Mesenchymal stem cell (in vitro differentiated cells and primary cell): Measurements from ENCODE around the gene COL4A2.

Experiments
- DNase-seq: peaks from one replicate; pipeline ENCODE4 v3.0.0-alpha.2; 2013
- H2AFZ ChIP-seq: one replicate; pipeline ENCODE4 v1.6.1; 2013; ENCODE audit warnings: low read depth, mild to moderate bottlenecking, control low read depth, inconsistent platforms, low read length, moderate library complexity
- H2AK5ac ChIP-seq: 2 replicates; pipeline ENCODE4 v1.6.1; 2013; ENCODE audit warnings: low read length, moderate library complexity, mild to moderate bottlenecking, inconsistent platforms; ENCODE audit not compliant: severe bottlenecking
- H2BK120ac ChIP-seq: one replicate; pipeline ENCODE4 v1.6.1; 2013; ENCODE audit warnings: low read depth, mild to moderate bottlenecking, inconsistent platforms, low read length, moderate library complexity
- H2BK12ac ChIP-seq, 2 experiments: one replicate each; pipeline ENCODE4 v1.6.1; 2013; ENCODE audit warnings: inconsistent platforms in 2 of 2, low read length in 2 of 2, mild to moderate bottlenecking in 2 of 2, moderate library complexity in 2 of 2, control low read depth in 1 of 2
- H2BK15ac ChIP-seq: one replicate; pipeline ENCODE4 v1.6.1; 2013; ENCODE audit warnings: mild to moderate bottlenecking, low read depth, inconsistent platforms; ENCODE audit not compliant: poor library complexity, severe bottlenecking
- H2BK5ac ChIP-seq: 2 replicates; pipeline ENCODE4 v1.6.1; 2013; ENCODE audit warnings: low read depth, mild to moderate bottlenecking, low read length, control low read depth, inconsistent platforms; ENCODE audit not compliant: poor library complexity, severe bottlenecking
- H3K14ac ChIP-seq, 2 experiments: one replicate each; pipeline ENCODE4 v1.6.1; 2013; ENCODE audit warnings: inconsistent platforms in 2 of 2, low read length in 2 of 2, control low read depth in 1 of 2, mild to moderate bottlenecking in 1 of 2, moderate library complexity in 1 of 2
- H3K18ac ChIP-seq, 2 experiments: one replicate each; pipeline ENCODE4 v1.6.1; 2013; ENCODE audit warnings: inconsistent platforms in 2 of 2, low read length in 2 of 2, control low read depth in 1 of 2, low read depth in 1 of 2, mild to moderate bottlenecking in 1 of 2
- H3K23ac ChIP-seq, 2 experiments: one replicate each; pipeline ENCODE4 v1.6.1; 2013; ENCODE audit warnings: inconsistent platforms in 2 of 2, low read length in 2 of 2, mild to moderate bottlenecking in 2 of 2, moderate library complexity in 2 of 2, control low read depth in 1 of 2
- H3K27ac ChIP-seq: 2 replicates; pipeline ENCODE4 v1.5.1; 2013; ENCODE audit warnings: mild to moderate bottlenecking, moderate library complexity, low read length, control low read depth, inconsistent platforms; ENCODE audit not compliant: poor library complexity, severe bottlenecking
- H3K27me3 ChIP-seq, 2 experiments: 2 replicates each; pipeline versions ENCODE4 v1.6.1 to v1.7.0; 2013; ENCODE audit warnings: low read length in 2 of 2, mild to moderate bottlenecking in 2 of 2, moderate library complexity in 2 of 2, control low read depth in 1 of 2, inconsistent platforms in 1 of 2; ENCODE audit not compliant: control insufficient read depth in 1 of 2, insufficient read depth in 1 of 2
- H3K36me3 ChIP-seq, 2 experiments: 2 replicates each; pipeline versions ENCODE4 v1.6.1 to v1.7.0; 2013; ENCODE audit warnings: low read length in 2 of 2, control low read depth in 1 of 2, inconsistent platforms in 1 of 2, low read depth in 1 of 2, mild to moderate bottlenecking in 1 of 2; ENCODE audit not compliant: insufficient read depth in 2 of 2, control insufficient read depth in 1 of 2
- H3K4ac ChIP-seq, 2 experiments: one replicate each; pipeline ENCODE4 v1.6.1; 2013; ENCODE audit warnings: inconsistent platforms in 2 of 2, low read length in 2 of 2, mild to moderate bottlenecking in 2 of 2, moderate library complexity in 2 of 2, control low read depth in 1 of 2, low read depth in 1 of 2
- H3K4me1 ChIP-seq: 2 replicates; pipeline ENCODE4 v1.6.1; 2013; ENCODE audit warnings: low read depth, low read length, control low read depth; ENCODE audit not compliant: control insufficient read depth, insufficient read depth
- H3K4me2 ChIP-seq: 2 replicates; pipeline ENCODE4 v1.6.1; 2013; ENCODE audit warnings: low read length, mild to moderate bottlenecking, inconsistent platforms; ENCODE audit not compliant: poor library complexity, severe bottlenecking
- H3K4me3 ChIP-seq, 2 experiments: 2 replicates each; pipeline versions ENCODE4 v1.5.1 to v1.7.0; 2013; ENCODE audit warnings: low read length in 2 of 2, mild to moderate bottlenecking in 2 of 2, control low read depth in 1 of 2, low read depth in 1 of 2; ENCODE audit not compliant: insufficient read depth in 1 of 2
- H3K79me1 ChIP-seq: replicated peaks from 2 replicates; pipeline ENCODE4 v1.6.1; 2013; ENCODE audit warnings: mild to moderate bottlenecking, control low read depth, low read length, inconsistent platforms; ENCODE audit not compliant: poor library complexity, severe bottlenecking
- H3K9ac ChIP-seq: 2 replicates; pipeline ENCODE4 v1.7.0; 2013; ENCODE audit warnings: mild to moderate bottlenecking, low read length, moderate library complexity
- H3K9me3 ChIP-seq: 2 replicates; pipeline ENCODE4 v1.7.0; 2013; ENCODE audit warnings: mild to moderate bottlenecking, low read length; ENCODE audit not compliant: control insufficient read depth
- H4K8ac ChIP-seq: one replicate; pipeline ENCODE4 v1.6.1; 2013; ENCODE audit warnings: inconsistent platforms, mild to moderate bottlenecking, low read length, moderate library complexity
- H4K91ac ChIP-seq: one replicate; pipeline ENCODE4 v1.6.1; 2013; ENCODE audit warnings: mild to moderate bottlenecking, low read length, inconsistent platforms
- WGBS: methylation state at CpG from one replicate; pipeline ENCODE4 v1.1.7; 2013; ENCODE audit warnings: mixed read lengths; 5-methylcytosine and 5-hydroxymethylcytosine counted together

The COL4A2 gene

DNA sequence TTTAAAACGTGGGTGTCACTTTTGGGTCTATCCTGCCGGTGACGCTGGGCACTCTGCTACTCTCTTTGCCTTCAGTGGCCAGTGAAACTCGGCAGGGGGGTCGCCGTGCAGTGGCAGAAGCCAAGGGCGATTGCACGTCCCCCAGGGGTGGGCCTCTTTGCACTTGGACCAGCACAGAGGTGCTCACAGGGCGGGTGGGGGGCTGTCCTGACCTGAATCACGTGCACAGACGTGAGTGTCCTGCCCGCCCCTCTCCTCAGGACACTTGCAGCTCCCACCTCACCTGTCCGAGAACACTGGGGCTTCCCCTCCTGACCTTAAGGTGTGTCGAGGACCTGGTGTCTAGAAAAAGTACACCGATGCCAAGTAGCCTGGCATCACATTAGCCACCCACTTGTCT is 16.3 kb upstream of the COL4A2 start:
- no peaks in the 10 kb centered on the region for H3K9me3 ChIP-seq
- no peak overlapping the region for H3K9ac ChIP-seq
- no peak overlapping the region for H2BK5ac ChIP-seq
- H2BK120ac ChIP-seq = no peak overlapping the region
- no peak overlapping the region for H3K27ac ChIP-seq
- no peak overlapping the region for H3K18ac ChIP-seq
- peaks cover 22% of the 10 kb centered on the region for H3K79me1 ChIP-seq
- H2AK5ac ChIP-seq = no peak overlapping the region
- H4K8ac ChIP-seq = no peak overlapping the region
- no peak overlapping the region for H3K4me3 ChIP-seq
- no peak for DNase-seq
- H2BK12ac ChIP-seq = no peak overlapping the region
- H2BK15ac ChIP-seq = no peak overlapping the region
- H3K4me2 ChIP-seq = no peak overlapping the region
- peak overlapping the region; percentile 52 for H4K91ac ChIP-seq
- no peak overlapping the region for H3K23ac ChIP-seq
- peaks cover 4% of the 10 kb centered on the region for H3K4me1 ChIP-seq
- H2AFZ ChIP-seq = no peak overlapping the region
- no peak overlapping the region for H3K14ac ChIP-seq
- H3K4ac ChIP-seq = no peak overlapping the region
- peaks cover 0 to 59% of the 10 kb centered on the region in 2 experiments for H3K36me3 ChIP-seq
- no peaks in the 10 kb centered on the region for H3K27me3 ChIP-seq
- WGBS = 87% methylated on average over 15 of the region's 15 CpGs

DNA sequence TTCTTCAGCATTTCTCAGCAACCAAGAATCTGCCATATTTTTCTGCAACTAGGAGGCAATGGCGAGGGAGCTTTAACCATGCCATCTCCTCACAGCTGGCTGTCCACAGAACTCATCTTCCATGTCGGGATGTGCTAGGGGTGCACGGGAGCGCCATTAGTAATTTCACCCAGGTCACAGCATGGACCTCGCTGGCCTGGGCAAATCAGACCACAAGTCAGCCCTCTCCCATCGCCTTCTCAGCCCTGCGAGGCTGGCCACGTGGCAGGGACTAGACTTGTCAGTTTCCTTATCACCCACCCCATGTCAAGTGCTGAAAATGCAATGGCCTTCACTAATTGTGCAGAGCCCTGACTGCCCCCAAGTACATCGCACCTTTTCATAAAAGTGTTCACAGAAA is 15.8 kb upstream of the COL4A2 start:
- Histone ChIP-seq H3K14ac (no peak overlapping the region), H3K23ac (no peak overlapping the region), H3K79me1 (peaks cover 24% of the 10 kb centered on the region), H3K4me2 (no peak overlapping the region), H2BK120ac (no peak overlapping the region), H2AK5ac (no peak overlapping the region), H3K4me3 (no peak overlapping the region), H3K27ac (no peak overlapping the region), H3K36me3 (peaks cover 0 to 54% of the 10 kb centered on the region in 2 experiments), H3K9me3 (no peaks in the 10 kb centered on the region), H2BK15ac (no peak overlapping the region), H3K18ac (no peak overlapping the region), H4K8ac (no peak overlapping the region), H3K4me1 (peaks cover 4% of the 10 kb centered on the region), H3K27me3 (no peaks in the 10 kb centered on the region), H4K91ac (no peak overlapping the region), H3K4ac (no peak overlapping the region), H3K9ac (no peak overlapping the region), H2BK5ac (no peak overlapping the region), H2AFZ (no peak overlapping the region), H2BK12ac (no peak overlapping the region)
- DNase-seq = no peak
- 97% methylated on average over 9 of the region's 9 CpGs for WGBS

- H3K4me1 ChIP-seq = peaks cover 5% of the 10 kb centered on the region
- DNase-seq = no peak
- WGBS = 99% methylated on average over 6 of the region's 7 CpGs
- no peak overlapping the region for H3K27ac ChIP-seq
- no peak overlapping the region for H3K23ac ChIP-seq
- no peak overlapping the region for H3K4me3 ChIP-seq
- H4K91ac ChIP-seq = no peak overlapping the region
- peaks cover 22% of the 10 kb centered on the region for H3K79me1 ChIP-seq
- H3K27me3 ChIP-seq = no peaks in the 10 kb centered on the region
- no peak overlapping the region for H2AFZ ChIP-seq
- no peak overlapping the region for H3K18ac ChIP-seq
- peaks cover 0 to 46% of the 10 kb centered on the region in 2 experiments for H3K36me3 ChIP-seq
- H2BK15ac ChIP-seq = no peak overlapping the region
- H4K8ac ChIP-seq = no peak overlapping the region
- H3K4ac ChIP-seq = no peak overlapping the region
- H3K4me2 ChIP-seq = no peak overlapping the region
- H3K9me3 ChIP-seq = no peaks in the 10 kb centered on the region
- H3K9ac ChIP-seq = no peak overlapping the region
- H3K14ac ChIP-seq = no peak overlapping the region
- H2BK12ac ChIP-seq = no peak overlapping the region
- H2BK120ac ChIP-seq = no peak overlapping the region
- no peak overlapping the region for H2AK5ac ChIP-seq
- no peak overlapping the region for H2BK5ac ChIP-seq
Measured at GRCh38 chr13:110293037-110293436, 14.0 kb upstream of the COL4A2 start.

DNA sequence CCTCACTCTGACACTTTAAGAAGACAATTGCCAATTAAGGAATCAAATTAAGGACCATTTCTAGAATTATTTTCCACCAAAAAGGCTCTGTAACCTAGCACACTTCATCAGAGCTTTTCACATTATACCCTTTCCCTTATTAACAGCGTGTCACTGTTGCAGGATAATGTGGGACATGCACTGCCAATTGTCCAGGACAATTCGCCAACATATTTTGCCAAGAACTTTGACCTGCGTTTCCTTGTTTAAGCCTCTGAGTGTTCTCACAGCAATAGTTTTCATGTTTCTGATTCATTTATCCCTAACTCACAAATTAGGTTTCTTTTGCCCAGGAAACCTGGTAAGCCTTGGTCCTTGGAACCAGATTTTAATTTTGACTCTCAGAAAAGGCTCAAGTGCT is 13.4 kb upstream of the COL4A2 start:
- DNase-seq = no peak
- Histone ChIP-seq H2BK12ac (no peak overlapping the region), H3K27me3 (no peaks in the 10 kb centered on the region), H3K18ac (no peak overlapping the region), H3K4me1 (peaks cover 7% of the 10 kb centered on the region), H2AK5ac (no peak overlapping the region), H3K4me2 (no peak overlapping the region), H3K23ac (no peak overlapping the region), H3K9ac (no peak overlapping the region), H4K8ac (no peak overlapping the region), H4K91ac (no peak overlapping the region), H3K4ac (no peak overlapping the region), H3K27ac (no peak overlapping the region), H2AFZ (no peak overlapping the region), H3K9me3 (no peaks in the 10 kb centered on the region), H2BK5ac (no peak overlapping the region), H2BK120ac (no peak overlapping the region), H3K36me3 (peaks cover 0 to 47% of the 10 kb centered on the region in 2 experiments), H3K79me1 (peaks cover 22% of the 10 kb centered on the region), H3K4me3 (no peak overlapping the region), H3K14ac (no peak overlapping the region), H2BK15ac (no peak overlapping the region)
- 95% methylated on average over 3 of the region's 3 CpGs for WGBS
